ENCODE results near the gene ASCL3.

Gene ASCL3

GRCh38 chr11:8959546-8960166, 16.8 kb upstream of the ASCL3 start:
- Histone ChIP-seq H3K27ac (replicated peaks) (no peak overlapping the region), H3K27me3 (ENCODE audit: insufficient read depth, poor library complexity, severe bottlenecking) (no peaks in the 10 kb centered on the region), H3K4me3 (replicated peaks; ENCODE audit: insufficient read depth, low read length) (no peak overlapping the region)
- peak; percentile 47 to 54 for DNase-seq (ENCODE audit: low read depth in 1 of 2, low spot score in 1 of 2)
- TF ChIP-seq GABPA (IDR thresholded peaks at IDR 0.05; ENCODE audit: low read depth) (no peak), POLR2AphosphoS5 (IDR thresholded peaks at IDR 0.05; ENCODE audit: low read depth) (no peak), REST (IDR thresholded peaks at IDR 0.05; ENCODE audit: insufficient replicate concordance, low read depth) (no peak)
- TF ChIP-seq, protein P1, sequence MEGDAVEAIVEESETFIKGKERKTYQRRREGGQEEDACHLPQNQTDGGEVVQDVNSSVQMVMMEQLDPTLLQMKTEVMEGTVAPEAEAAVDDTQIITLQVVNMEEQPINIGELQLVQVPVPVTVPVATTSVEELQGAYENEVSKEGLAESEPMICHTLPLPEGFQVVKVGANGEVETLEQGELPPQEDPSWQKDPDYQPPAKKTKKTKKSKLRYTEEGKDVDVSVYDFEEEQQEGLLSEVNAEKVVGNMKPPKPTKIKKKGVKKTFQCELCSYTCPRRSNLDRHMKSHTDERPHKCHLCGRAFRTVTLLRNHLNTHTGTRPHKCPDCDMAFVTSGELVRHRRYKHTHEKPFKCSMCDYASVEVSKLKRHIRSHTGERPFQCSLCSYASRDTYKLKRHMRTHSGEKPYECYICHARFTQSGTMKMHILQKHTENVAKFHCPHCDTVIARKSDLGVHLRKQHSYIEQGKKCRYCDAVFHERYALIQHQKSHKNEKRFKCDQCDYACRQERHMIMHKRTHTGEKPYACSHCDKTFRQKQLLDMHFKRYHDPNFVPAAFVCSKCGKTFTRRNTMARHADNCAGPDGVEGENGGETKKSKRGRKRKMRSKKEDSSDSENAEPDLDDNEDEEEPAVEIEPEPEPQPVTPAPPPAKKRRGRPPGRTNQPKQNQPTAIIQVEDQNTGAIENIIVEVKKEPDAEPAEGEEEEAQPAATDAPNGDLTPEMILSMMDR (IDR thresholded peaks at IDR 0.05; ENCODE audit: insufficient read depth, low read length) = peak; percentile 31

GRCh38 chr11:8956860-8957259, 14.0 kb upstream of the ASCL3 start:
- H3K4me3 ChIP-seq (replicated peaks; ENCODE audit: insufficient read depth, low read length) = no peak overlapping the region
- TF ChIP-seq GABPA (IDR thresholded peaks at IDR 0.05; ENCODE audit: low read depth) (no peak), REST (IDR thresholded peaks at IDR 0.05; ENCODE audit: insufficient replicate concordance, low read depth) (no peak), SPI1 (IDR thresholded peaks at IDR 0.05; ENCODE audit: borderline replicate concordance, low read depth) (no peak), POLR2AphosphoS5 (IDR thresholded peaks at IDR 0.05; ENCODE audit: low read depth) (no peak)
- TF ChIP-seq, protein P1 (IDR thresholded peaks at IDR 0.05; ENCODE audit: insufficient read depth, low read length) = no peak
- H3K27ac ChIP-seq (replicated peaks) = no peak overlapping the region
- no peak for DNase-seq (ENCODE audit: low read depth in 1 of 2, low spot score in 1 of 2)
- H3K27me3 ChIP-seq (ENCODE audit: insufficient read depth, poor library complexity, severe bottlenecking) = no peaks in the 10 kb centered on the region

DNA sequence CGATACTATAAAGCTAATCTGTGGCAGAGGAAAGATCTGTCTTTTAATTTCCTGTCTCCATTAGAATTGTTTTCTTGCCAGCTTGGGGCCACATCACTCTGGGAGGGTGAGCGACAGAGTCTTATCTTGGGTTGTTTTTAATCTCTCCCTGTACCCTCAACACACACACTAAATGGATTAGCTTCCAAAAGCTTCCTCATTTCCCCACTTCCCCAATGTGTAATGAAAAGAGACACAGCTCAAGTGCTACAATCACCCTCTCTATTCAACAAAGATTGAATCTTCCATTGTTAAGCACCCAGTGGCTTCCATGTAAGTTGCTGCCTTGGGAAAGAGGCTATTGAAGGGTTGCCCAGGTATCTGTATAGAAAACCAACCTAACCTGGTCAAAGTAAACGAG, 6.1 kb upstream of the ASCL3 start:
- Histone ChIP-seq H3K27ac (replicated peaks) (no peak overlapping the region), H3K27me3 (ENCODE audit: insufficient read depth, poor library complexity, severe bottlenecking) (no peaks in the 10 kb centered on the region), H3K4me3 (replicated peaks; ENCODE audit: insufficient read depth, low read length) (no peak overlapping the region)
- TF ChIP-seq POLR2AphosphoS5 (IDR thresholded peaks at IDR 0.05; ENCODE audit: low read depth) = no peak
- TF ChIP-seq SPI1 (IDR thresholded peaks at IDR 0.05; ENCODE audit: borderline replicate concordance, low read depth) = peak; percentile 90
- TF ChIP-seq, protein P1 (IDR thresholded peaks at IDR 0.05; ENCODE audit: insufficient read depth, low read length) = no peak
- peak in 1 of 2 experiments; percentile 19 for DNase-seq (ENCODE audit: low read depth in 1 of 2, low spot score in 1 of 2)
